ENCODE measurements around the gene CCDC15.

DNA sequence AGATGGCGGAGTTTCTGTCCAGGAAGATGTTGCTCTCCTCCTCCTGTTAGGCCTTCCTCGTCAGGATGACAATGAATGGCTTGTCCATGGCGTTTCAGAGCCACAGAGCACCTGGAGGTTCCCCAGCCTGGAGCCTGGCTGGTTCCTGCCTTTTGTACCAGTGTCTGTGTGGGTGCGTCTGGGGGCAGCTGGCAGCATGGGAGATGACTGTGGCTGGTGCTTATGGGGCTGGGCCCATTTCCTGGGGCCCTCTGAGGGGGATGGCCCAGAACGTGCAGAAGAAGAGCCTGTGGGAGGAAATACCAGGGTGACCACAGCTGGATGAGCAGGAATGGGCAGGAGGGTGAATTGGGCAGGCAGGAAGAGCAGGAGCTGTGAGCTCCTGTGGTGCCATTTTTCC is 115.8 kb downstream of the CCDC15 start:
- TF ChIP-seq, protein P1, sequence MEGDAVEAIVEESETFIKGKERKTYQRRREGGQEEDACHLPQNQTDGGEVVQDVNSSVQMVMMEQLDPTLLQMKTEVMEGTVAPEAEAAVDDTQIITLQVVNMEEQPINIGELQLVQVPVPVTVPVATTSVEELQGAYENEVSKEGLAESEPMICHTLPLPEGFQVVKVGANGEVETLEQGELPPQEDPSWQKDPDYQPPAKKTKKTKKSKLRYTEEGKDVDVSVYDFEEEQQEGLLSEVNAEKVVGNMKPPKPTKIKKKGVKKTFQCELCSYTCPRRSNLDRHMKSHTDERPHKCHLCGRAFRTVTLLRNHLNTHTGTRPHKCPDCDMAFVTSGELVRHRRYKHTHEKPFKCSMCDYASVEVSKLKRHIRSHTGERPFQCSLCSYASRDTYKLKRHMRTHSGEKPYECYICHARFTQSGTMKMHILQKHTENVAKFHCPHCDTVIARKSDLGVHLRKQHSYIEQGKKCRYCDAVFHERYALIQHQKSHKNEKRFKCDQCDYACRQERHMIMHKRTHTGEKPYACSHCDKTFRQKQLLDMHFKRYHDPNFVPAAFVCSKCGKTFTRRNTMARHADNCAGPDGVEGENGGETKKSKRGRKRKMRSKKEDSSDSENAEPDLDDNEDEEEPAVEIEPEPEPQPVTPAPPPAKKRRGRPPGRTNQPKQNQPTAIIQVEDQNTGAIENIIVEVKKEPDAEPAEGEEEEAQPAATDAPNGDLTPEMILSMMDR (tag by site-specific recombination; IDR thresholded peaks at IDR 0.05) = no peak
- TF ChIP-seq ZNF311 (tag by site-specific recombination; IDR thresholded peaks at IDR 0.05; ENCODE audit: borderline replicate concordance) (no peak), MYNN (tag by site-specific recombination; IDR thresholded peaks at IDR 0.05; ENCODE audit: borderline replicate concordance) (no peak), ZNF292 (tag by site-specific recombination; IDR thresholded peaks at IDR 0.05; ENCODE audit: borderline replicate concordance, low read depth) (no peak), ZFP3 (tag by site-specific recombination; IDR thresholded peaks at IDR 0.05; ENCODE audit: low read depth) (no peak), ZNF274 (IDR thresholded peaks at IDR 0.05; ENCODE audit: low read length) (no peak), ZNF274 (tag by site-specific recombination; IDR thresholded peaks at IDR 0.05; ENCODE audit: borderline replicate concordance) (no peak)
- TF ChIP-seq, protein P2, sequence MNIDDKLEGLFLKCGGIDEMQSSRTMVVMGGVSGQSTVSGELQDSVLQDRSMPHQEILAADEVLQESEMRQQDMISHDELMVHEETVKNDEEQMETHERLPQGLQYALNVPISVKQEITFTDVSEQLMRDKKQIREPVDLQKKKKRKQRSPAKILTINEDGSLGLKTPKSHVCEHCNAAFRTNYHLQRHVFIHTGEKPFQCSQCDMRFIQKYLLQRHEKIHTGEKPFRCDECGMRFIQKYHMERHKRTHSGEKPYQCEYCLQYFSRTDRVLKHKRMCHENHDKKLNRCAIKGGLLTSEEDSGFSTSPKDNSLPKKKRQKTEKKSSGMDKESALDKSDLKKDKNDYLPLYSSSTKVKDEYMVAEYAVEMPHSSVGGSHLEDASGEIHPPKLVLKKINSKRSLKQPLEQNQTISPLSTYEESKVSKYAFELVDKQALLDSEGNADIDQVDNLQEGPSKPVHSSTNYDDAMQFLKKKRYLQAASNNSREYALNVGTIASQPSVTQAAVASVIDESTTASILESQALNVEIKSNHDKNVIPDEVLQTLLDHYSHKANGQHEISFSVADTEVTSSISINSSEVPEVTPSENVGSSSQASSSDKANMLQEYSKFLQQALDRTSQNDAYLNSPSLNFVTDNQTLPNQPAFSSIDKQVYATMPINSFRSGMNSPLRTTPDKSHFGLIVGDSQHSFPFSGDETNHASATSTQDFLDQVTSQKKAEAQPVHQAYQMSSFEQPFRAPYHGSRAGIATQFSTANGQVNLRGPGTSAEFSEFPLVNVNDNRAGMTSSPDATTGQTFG (tag by site-specific recombination; IDR thresholded peaks at IDR 0.05; ENCODE audit: borderline replicate concordance) = no peak
- TF ChIP-seq, protein P3, sequence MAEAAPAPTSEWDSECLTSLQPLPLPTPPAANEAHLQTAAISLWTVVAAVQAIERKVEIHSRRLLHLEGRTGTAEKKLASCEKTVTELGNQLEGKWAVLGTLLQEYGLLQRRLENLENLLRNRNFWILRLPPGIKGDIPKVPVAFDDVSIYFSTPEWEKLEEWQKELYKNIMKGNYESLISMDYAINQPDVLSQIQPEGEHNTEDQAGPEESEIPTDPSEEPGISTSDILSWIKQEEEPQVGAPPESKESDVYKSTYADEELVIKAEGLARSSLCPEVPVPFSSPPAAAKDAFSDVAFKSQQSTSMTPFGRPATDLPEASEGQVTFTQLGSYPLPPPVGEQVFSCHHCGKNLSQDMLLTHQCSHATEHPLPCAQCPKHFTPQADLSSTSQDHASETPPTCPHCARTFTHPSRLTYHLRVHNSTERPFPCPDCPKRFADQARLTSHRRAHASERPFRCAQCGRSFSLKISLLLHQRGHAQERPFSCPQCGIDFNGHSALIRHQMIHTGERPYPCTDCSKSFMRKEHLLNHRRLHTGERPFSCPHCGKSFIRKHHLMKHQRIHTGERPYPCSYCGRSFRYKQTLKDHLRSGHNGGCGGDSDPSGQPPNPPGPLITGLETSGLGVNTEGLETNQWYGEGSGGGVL (tag by site-specific recombination; IDR thresholded peaks at IDR 0.05) = no peak

Measured in HEK293 (cell line).